GM19035 (cell line): ENCODE results near the gene ATG10.
"Not testable (repeated sequence)": the region's sequence is repeated elsewhere in the genome, so short reads cannot be mapped to it uniquely, and the experiment has no call there.

Experiments used
- ATAC-seq: cut with Tn5 transposase; IDR thresholded peaks from one replicate; pipeline ENCODE4 v1.9.1; 2021; ENCODE audit not compliant: unreplicated experiment

ATG10 gene

DNA sequence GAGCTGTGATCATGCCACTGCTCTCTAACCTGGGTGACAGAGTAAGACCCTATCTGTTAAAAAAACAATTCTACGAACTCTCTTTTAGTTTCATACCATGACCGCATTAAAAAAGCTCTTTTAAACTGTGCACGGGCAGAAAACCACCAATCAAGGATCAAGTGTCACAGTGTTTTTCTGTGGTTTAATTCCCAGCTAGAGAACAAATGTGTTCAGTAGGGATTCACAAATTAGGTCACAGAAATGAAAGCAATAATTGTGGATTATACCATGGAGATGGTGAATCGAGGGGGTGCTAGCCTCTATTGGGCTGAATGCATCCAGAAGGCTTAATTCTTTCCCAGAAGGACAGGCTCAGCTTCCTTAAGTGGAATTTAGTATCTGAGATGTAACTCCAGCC, 79.1 kb downstream of the ATG10 start:
- no peak for ATAC-seq

DNA sequence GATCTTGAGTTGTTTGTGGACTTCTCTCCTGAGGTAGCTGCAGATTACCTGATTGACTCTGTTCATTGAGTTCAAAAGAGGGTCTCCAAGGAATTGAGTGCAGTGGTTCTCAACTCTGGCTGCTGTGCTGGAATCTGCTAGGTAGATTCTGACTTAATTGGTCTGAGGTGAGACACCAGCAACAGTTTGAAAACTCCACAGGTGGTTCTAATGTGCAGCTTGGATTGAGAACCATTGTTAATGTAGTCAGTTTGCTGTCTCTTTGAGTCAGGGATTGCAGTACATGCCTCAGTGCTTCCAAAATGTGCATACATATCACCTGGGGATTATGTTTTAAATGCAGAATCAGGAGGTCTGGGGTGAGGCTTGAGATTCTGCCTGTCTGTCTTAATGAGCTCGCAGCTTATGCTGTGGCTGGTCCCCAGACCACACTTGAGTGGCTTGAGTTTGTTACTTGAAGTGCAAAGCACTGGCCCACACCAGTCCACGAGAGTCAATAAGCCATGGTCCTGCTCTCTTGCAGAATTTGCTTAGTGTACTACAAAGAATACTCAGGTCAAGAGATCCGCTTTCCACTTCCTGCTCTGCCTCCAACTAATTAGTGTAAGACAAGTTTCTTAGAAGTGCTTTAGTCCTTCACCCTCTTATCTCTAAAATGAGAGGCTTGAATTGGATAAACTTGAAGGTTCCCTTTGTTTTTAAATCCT, 82.3 kb downstream of the ATG10 start:
- ATAC-seq, result no peak

DNA sequence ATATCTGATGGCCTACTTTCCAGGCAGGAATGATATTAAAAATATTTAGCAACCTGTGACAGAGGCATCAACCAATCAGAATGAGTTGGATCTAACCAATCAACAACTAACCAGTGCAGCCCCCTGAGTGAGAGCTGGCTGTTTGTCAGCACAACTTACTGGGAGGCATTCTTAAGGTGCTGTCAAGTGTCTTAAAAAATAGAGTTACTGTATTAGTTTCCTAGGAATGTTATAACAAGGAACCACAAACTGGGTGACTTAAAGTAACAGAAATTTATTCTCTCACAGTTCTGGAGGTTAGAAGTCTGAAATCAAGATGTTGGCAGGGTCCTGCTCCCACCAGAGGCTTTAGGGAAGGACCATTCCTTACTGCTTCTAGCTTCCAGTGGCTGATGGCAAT, 85.2 kb downstream of the ATG10 start:
- no peak for ATAC-seq

DNA sequence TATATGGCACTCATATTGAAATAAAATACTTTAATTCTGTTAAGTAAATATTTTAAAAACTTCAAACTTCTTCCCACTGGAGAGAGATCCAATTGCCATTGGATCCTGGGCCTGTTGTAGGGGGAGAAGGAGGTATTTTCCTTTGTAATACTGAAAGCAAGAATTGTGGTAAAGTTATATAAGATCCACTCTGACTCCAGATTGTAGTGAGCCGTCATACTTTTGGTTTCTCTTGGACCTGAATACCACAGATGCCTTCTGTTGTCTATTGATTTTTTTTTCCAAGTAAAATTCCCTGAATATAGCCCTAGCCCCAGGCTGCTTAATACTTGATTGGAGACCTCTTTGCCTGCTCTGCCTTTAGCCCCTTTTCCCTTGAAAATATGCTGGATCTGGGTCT, 86.9 kb downstream of the ATG10 start:
- no peak for ATAC-seq

DNA sequence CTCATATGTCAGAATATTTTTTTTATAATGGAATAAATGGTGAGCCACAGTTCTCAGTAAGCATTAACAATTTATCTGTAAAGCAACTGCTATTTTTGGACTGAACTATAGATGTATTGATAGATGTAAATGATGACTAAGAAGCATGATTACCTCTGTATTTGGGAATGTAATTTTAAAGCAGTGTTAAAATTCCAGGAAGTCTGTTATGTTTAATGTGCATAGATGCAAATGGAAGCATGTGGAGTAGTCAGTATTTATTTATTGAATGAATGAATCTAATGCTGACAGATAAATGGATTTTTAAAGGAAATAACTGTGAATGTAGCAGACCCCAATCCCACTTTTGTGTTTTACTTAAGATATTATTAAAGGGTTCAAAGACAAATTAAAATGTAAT, 95.0 kb downstream of the ATG10 start:
- ATAC-seq, result no peak

DNA sequence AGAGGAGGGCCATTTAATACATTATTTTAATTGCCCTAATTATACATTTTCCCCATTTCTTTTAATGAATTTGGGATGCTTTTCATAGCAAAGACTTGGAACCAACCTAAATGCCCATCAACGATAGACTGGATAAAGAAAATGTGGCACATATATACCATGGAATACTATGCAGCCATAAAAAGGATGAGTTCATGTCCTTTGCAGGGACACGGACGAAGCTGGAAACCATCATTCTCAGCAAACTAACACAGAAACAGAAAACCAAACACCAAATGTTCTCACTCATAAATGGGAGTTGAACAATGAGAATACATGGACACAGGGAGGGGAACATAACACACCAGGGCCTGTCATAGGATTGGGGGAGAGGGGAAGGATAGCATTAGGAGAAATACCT, 96.2 kb downstream of the ATG10 start:
- not testable (repeated sequence) for ATAC-seq

DNA sequence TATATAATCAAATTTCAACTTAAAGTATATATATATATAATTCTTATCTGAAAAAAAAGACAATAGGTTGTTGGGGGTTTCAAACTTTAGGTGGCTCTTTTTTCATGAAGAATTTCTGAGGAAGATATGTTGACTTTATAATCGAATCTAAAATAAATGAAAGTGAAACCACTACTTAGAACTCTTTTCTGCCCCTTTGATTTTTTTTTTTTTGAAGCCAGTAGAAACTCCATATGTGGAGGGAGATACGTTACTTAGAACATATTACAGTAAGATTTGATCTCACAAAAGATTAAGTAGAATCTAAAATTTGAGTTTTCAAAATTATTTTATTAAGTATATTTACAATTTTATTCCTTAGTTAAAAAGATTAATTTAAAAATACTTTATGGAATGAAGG, 96.9 kb downstream of the ATG10 start:
- no peak for ATAC-seq

DNA sequence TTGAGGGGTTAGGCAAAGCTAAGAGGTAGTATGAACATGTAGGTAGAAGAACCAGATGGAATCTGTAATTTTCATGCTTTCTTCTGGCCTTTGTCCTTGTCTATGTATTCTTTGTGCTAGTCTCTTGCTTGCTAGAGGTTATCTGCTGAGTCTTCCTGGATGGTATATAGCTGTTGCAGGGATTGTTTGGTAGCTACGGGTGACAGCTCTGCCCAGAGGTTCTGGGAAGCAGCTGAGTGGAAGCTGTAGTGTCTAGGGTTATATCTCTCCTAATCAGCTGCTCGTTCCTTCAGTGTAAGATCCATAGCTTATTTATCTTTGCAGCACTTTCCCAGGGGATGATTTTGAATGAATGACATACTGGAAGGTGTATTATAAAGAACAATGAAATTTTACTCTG, 100.3 kb downstream of the ATG10 start:
- no peak for ATAC-seq

DNA sequence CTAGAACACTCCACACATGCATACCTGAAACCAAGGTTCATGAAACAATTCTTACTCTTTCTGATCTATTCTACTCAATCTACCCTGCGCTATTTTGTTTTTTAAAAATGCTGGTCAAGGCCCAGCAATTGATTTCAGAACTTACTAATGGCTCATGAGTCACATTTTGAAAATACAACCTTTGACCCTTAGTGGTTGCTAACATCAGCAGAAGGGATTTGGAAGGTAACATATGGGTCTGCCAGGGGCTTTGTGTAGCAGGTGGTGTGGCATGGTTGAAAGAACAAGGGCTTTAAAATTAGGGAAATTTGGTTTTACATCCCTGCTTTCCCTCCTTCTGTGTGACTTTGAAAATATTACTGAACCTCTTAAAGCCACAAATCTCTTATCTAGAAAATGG, 101.4 kb downstream of the ATG10 start:
- ATAC-seq, result no peak

DNA sequence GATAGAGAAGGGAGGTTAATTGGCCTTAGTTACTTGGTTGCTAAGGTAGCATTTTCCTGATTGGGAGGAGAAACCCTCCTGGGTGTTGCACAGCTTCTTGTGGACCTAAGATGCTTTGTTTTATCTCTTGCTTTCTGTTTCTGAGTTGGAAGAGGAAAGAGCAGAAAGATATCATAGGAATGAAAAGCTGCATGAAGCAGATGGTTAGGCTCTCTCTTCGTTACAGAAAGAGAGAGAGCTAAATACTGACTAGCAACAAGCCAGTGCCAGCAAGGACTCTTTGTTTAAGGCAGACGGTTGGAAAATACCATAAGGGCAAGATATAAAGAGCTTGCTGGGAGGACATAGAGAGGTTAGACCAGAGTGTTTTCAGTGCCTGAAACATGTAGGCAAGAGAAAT, 103.1 kb downstream of the ATG10 start:
- ATAC-seq, result no peak

DNA sequence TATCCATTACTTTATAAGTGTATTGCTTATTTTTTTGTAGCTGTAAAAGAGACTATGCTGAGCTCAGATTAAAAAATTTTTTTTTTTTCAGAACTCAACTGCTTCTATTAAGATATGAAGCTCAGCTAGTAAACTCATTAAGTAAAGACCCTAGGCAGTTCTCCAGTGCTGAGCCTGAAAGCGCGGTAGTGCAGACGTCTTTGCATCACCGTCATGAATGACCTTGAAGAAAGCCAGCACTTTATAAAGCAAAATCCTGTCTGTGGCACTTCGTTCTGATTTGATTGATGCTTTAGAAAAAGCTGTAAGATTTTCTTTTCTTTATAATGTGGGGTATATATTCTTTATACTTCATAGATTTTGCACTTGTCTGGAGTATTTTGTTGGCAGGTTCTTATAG, 105.7 kb downstream of the ATG10 start:
- no peak for ATAC-seq

DNA sequence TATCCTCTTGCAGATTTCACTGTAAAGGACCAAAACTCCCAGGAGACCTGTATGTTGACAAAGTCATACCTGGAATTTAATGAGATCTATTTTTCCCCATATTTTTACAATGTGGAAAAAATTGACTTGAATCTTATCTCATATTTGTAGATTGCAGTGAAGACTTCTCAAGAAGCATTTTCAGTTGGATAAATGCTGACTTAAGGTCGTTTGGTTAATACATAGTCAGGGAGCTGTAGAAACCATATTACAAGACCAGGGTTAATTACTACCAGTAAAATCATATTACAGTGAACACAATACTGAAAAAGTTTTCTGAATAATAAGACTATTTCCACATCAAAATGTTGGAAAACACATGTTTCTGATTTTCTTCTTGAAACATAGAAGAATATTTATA, 119.8 kb downstream of the ATG10 start:
- no peak for ATAC-seq

DNA sequence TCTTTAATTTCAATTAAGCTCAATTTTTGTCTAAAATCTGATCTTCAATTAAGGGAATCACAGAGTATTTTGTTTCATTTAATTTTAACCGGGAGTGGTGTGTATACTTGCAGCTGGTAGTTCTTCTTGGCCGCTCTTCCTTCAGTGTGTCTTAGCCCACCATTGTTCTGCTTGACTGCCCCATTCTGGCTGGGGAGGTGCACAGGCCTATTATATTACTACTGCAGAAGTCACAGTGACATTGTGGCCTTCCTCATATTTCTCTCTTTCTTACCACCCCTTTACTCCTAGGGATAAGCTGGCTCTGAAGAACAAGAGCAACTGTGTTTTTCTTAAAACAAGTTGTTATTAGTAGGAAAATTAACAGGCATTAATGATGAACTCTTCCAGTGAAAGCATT, 123.7 kb downstream of the ATG10 start:
- ATAC-seq, result no peak

DNA sequence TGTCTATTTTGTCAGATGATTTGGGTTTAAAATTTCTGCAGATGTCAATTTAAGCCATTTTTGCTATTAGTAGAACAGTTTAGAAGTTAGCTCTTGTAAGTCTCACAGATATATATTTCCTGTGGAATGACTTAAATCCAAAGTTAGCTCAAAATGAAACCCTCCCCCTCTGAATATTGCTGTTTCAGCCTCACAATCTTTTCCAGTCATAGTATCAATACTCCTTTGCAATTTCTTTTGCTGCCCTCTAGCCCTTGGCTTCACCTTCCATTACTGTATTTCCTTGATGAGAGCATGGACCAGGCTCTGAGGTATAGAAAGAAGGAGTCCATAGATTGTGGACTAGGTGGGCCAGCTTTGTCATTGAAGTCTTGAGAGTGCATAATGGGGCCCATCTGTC, 124.4 kb downstream of the ATG10 start:
- ATAC-seq, result no peak

DNA sequence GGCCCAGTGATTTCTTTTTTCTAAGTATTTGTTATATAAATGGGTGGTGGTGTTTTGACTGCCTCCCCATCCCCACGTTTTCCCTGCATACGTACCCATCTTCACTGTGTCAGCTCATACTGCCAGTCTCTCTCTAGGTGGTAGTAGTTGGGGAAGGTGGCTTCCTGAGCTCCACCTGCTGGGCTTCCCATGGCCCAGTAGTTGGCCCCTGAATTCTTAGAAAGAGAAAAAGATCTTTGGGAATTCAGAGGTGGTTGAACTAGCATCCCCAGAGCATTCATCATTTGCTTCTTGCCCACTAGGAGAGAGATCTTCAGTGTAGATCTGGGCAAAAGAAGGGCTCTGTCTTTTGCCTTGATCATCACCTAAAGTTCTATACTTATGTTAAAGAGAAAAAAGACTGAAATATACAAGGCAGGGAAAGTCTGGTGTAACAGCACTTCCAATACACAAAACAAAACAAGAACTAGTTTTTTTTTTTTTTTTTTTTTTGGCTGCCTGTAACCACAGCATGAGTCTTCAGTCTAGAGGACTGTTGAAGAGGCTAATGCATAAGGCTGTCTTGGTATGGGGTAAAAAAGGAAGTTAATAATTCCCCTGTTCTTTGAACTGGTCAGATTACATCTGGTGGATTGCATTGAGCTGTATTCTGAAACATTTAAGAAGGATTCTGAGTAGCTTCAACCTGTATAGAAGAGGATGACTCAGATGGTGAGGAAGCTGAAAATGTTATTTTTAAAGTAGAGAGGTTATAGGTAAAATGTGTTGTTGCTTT, 128.7 kb downstream of the ATG10 start:
- peak; percentile 86 for ATAC-seq

DNA sequence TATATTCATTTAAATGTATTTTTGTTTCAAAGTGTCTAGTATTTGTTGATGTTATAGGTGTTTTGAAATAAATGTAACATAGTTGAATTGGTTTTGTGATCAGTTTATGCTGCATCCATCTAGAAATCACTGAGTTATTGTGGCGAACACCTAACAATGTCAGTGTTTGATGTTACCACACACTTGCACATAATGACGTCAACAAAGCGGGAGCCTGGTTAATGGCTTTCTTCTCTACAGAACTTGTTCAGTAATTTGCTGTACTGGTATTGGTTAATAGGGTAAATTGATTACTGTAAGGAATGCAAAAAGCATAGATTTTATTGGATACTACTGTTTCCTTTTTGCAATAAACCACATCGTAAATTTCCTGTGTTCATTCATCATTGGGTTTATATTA, 133.0 kb downstream of the ATG10 start:
- ATAC-seq, result no peak

DNA sequence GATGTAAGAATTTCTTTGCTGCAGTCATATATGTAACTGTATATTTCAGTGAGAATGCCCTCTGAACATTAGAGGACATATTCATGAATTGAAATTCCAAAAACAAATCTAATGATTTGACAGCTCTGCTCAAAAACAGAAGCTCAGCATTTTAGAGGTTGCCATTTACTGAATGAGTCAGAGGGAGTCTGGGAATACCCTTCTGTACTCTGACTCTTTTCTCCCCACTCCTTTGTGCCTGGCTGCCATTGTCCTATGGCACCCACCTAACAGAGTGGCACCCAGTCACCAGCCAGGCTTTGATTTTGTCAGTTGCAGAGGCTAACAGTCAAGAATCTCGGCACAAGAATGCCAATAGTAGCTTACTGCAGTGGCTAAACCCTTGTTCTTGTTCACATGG, 133.6 kb downstream of the ATG10 start:
- ATAC-seq, result no peak

DNA sequence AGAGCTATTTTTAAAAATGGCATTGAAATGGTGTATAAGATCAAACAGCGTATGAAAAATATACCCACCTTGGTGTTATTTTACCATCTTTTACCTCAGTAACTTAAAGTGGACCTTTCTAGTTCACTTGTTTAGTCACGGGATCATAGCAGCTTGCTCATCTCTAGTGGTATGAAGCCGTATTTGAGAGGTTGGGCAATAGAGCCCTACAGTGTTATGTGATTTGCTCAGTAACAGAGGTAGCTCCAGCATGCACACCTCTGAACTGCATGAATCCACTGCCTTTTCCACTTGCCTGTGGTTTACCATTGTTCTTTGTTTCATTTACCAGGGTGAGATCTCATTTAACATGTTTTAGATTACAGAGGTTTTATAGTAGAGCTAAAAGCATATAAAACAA, 134.4 kb downstream of the ATG10 start:
- no peak for ATAC-seq

DNA sequence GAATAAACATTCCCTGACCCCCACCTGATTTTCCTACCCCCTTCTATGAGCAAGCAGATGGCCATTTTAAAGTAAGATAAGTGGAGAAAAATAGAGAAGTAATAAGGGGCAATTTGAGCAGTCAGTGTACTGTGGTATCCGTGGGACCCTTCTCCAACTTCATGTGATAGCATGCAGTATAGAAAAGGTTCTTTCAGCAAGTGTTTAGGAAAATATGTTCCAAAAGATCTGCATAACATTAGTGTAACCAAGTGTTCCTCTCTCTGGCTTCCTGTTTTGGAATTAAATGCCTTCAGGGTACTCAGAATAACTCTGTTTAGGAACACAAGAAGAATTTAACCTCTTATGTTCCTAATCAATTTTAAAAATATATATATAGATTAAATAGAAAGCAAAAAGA, 134.9 kb downstream of the ATG10 start:
- ATAC-seq, result no peak

DNA sequence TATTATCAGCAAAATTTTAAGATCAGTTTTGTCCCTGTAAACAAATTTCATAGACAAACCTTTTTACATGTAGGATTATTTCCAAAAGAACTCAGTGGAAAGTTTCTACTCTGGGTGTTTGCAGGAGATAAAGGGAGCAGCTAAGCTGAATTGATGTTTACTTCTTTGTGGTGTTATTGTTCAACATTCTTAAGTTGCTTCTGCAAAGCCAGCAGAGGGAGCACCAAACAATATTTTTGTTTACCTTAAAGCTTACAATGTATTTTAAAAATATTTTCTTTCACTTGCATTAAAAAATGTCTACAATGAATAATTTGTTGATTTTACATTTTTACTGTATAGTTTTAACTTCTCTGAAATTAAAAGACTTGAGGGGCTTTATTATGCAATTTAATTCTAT, 135.4 kb downstream of the ATG10 start:
- no peak for ATAC-seq

DNA sequence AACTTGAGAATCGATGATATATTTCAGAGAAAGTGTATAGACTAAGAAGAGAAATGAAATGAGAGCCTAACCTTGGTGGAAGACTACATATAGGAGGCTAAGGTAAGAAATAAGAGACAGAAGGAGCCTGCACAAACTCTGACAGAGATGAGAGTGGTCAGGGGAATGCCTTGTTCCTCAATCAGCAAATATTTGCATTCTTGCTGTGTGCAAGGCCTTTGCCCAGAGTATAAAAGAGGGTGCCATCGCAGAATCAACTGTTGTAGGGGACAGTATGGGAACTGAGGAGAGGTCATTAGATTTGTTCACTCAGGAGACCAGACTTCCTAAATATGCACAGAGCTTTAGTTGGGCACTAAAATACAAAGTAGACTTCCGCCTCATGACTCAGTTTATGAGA, 137.2 kb downstream of the ATG10 start:
- ATAC-seq, result no peak

DNA sequence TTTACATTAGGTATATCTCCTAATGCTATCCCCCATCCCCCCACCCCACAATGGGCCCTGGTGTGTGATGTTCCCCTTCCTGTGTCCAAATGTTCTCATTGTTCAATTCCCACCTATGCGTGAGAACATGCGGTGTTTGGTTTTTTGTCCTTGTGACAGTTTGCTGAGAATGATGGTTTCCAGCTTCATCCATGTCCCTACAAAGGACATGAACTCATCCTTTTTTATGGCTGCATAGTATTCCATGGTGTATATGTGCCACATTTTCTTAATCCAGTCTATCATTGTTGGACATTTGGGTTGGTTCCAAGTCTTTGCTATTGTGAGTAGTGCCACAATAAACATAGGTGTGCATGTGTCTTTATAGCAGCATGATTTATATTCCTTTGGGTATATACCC, 138.1 kb downstream of the ATG10 start:
- ATAC-seq, result not testable (repeated sequence)

DNA sequence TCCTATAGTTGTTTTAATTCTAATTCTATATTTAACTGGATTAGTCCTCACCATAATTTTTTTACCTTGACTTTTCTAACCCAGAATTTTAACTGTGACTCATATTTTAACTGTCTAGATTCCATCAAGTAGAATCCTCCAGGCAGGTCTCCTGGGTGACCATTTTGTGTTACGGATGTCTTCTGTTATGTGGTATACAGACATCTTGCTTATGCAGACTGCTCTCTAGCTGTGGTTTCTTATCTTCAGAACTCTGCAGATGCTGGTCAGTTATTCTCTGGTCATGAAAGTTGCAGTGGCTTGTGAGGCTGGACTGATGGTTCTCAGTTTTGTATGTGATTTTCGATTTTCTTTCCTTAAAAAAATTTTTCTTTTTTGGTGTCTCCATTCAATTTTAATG, 139.4 kb downstream of the ATG10 start:
- ATAC-seq, result no peak
